ENCODE data around the gene CALML6.

Gene CALML6

GRCh38 chr1:1892079-1892762, 22.8 kb upstream of the CALML6 start:
- DNase-seq (ENCODE audit: low spot score) = no peak

GRCh38 chr1:1892763-1893120, 22.3 kb upstream of the CALML6 start:
- no peak for DNase-seq (ENCODE audit: low spot score)

GRCh38 chr1:1893291-1893985, 21.6 kb upstream of the CALML6 start:
- no peak for DNase-seq (ENCODE audit: low spot score)

GRCh38 chr1:1893997-1894353, 21.1 kb upstream of the CALML6 start:
- DNase-seq (ENCODE audit: low spot score) = no peak

GRCh38 chr1:1894354-1895059, 20.6 kb upstream of the CALML6 start:
- no peak for DNase-seq (ENCODE audit: low spot score)

GRCh38 chr1:1895060-1895418, 20.0 kb upstream of the CALML6 start:
- no peak for DNase-seq (ENCODE audit: low spot score)

GRCh38 chr1:1895456-1896336, 19.4 kb upstream of the CALML6 start:
- DNase-seq (ENCODE audit: low spot score) = no peak

GRCh38 chr1:1898246-1898933, 16.7 kb upstream of the CALML6 start:
- no peak for DNase-seq (ENCODE audit: low spot score)

GRCh38 chr1:1899266-1899966, 15.6 kb upstream of the CALML6 start:
- no peak for DNase-seq (ENCODE audit: low spot score)

- no peak for DNase-seq (ENCODE audit: low spot score)
Measured at GRCh38 chr1:1899967-1900327, 15.1 kb upstream of the CALML6 start.

GRCh38 chr1:1900883-1901640, 14.0 kb upstream of the CALML6 start:
- DNase-seq (ENCODE audit: low spot score) = no peak

- DNase-seq (ENCODE audit: low spot score) = no peak
Measured at GRCh38 chr1:1901641-1902294, 13.3 kb upstream of the CALML6 start.

GRCh38 chr1:1903224-1903623, 11.8 kb upstream of the CALML6 start:
- DNase-seq (ENCODE audit: low spot score) = no peak

- DNase-seq (ENCODE audit: low spot score) = peak; percentile 88
Measured at GRCh38 chr1:1906185-1907097, 8.6 kb upstream of the CALML6 start.

GRCh38 chr1:1907098-1907736, 7.8 kb upstream of the CALML6 start:
- no peak for DNase-seq (ENCODE audit: low spot score)

GRCh38 chr1:1908506-1908791, 6.6 kb upstream of the CALML6 start:
- peak; percentile 41 for DNase-seq (ENCODE audit: low spot score)

- no peak for DNase-seq (ENCODE audit: low spot score)
Measured at GRCh38 chr1:1910033-1910465, 5.0 kb upstream of the CALML6 start.

- no peak for DNase-seq (ENCODE audit: low spot score)
Measured at GRCh38 chr1:1910651-1911331, 4.3 kb upstream of the CALML6 start.

Data from RKO (cell line).